A673 (cell line): ENCODE results near the gene TNFRSF4. TPM values are rescaled to one million over a fixed set of nuclear protein-coding genes. Genes with fewer than 3 reads are reported as not detected.

ENCODE experiments used
- BruUV-seq: library from RNA; stranded (reverse); fragments of 400-500 nt; replicated peaks from 2 replicates; lab custom pipeline; 2021; lab: Mats Ljungman, UMichigan
- CTCF ChIA-PET: fragments of 300-600 bp; sonication (Branson Sonifier 250); formaldehyde crosslinking; loops from one replicate; lab custom pipeline; 2022; ENCODE audit warnings: antibody characterized with exemption; lab: Charles Lee
- POLR2A ChIA-PET: fragments of 300-600 bp; sonication (Branson Sonifier 250); formaldehyde crosslinking; loops from one replicate; lab custom pipeline; 2022; ENCODE audit warnings: antibody characterized with exemption; ENCODE audit not compliant: low non-redundant PET; lab: Charles Lee
- DNase-seq: peaks from one replicate; pipeline ENCODE4 v3.0.0-alpha.2; 2015; ENCODE audit warnings: low spot score
- H3K27ac ChIP-seq: fragments of 200-600 bp; sonication (generic); 2 replicates; pipeline ENCODE4 v1.5.1; 2016; ENCODE audit warnings: mixed run types, low read depth, mild to moderate bottlenecking, mixed read lengths, antibody characterized with exemption, low read length; ENCODE audit not compliant: poor library complexity, severe bottlenecking
- H3K27me3 ChIP-seq: fragments of 200-600 bp; sonication (generic); replicated peaks from 2 replicates; pipeline ENCODE4 v1.6.1; 2017; ENCODE audit warnings: mixed run types, low read depth, mild to moderate bottlenecking, mixed read lengths, antibody characterized with exemption, low read length; ENCODE audit not compliant: insufficient read depth, poor library complexity
- H3K36me3 ChIP-seq: fragments of 200-600 bp; sonication (generic); 2 replicates; pipeline ENCODE4 v1.6.1; 2016; ENCODE audit warnings: mixed run types, mild to moderate bottlenecking, mixed read lengths, antibody characterized with exemption, low read length; ENCODE audit not compliant: insufficient read depth, poor library complexity, severe bottlenecking
- H3K4me1 ChIP-seq: fragments of 200-600 bp; sonication (generic); 2 replicates; pipeline ENCODE4 v1.6.1; 2017; ENCODE audit warnings: mixed run types, mild to moderate bottlenecking, mixed read lengths, antibody characterized with exemption, low read length; ENCODE audit not compliant: insufficient read depth, poor library complexity, severe bottlenecking
- H3K4me3 ChIP-seq: fragments of 200-600 bp; sonication (generic); 2 replicates; pipeline ENCODE4 v1.5.1; 2016; ENCODE audit warnings: low read depth, mixed run types, mild to moderate bottlenecking, mixed read lengths, low read length; ENCODE audit not compliant: poor library complexity, severe bottlenecking
- H3K9me3 ChIP-seq: fragments of 200-600 bp; sonication (generic); 2 replicates; pipeline ENCODE4 v1.6.1; 2016; ENCODE audit warnings: mixed run types, low read depth, mild to moderate bottlenecking, mixed read lengths, antibody characterized with exemption, low read length; ENCODE audit not compliant: poor library complexity, severe bottlenecking
- CTCF ChIP-seq: fragments of 300-800, 200-600 bp; sonication (generic); conservative IDR thresholded peaks from 2 replicates; pipeline ENCODE4 v1.5.1; 2017; ENCODE audit warnings: low read depth, mild to moderate bottlenecking, antibody characterized with exemption, low read length, moderate library complexity, mixed read lengths
- EZH2 ChIP-seq: fragments of 200-600 bp; sonication (generic); IDR thresholded peaks from 2 replicates; pipeline ENCODE4 v1.6.1; 2017; ENCODE audit warnings: borderline replicate concordance, low read depth, mild to moderate bottlenecking, mixed read lengths, antibody characterized with exemption, low read length; ENCODE audit not compliant: poor library complexity, severe bottlenecking
- intact Hi-C: fragments of 100-400 bp; cut with micrococcal nuclease; formaldehyde crosslinking; loops from one replicate; pipeline ENCODE4 v1.10.0; 2022; ENCODE audit not compliant: unreplicated experiment
- total RNA-seq: library from RNA; stranded (reverse); gene quantifications from 2 replicates; pipeline ENCODE4 v1.2.3, GENCODE V29; 2021

TNFRSF4 gene
- total RNA-seq, 1 experiment from 2014 or later = 0.80 TPM

DNA sequence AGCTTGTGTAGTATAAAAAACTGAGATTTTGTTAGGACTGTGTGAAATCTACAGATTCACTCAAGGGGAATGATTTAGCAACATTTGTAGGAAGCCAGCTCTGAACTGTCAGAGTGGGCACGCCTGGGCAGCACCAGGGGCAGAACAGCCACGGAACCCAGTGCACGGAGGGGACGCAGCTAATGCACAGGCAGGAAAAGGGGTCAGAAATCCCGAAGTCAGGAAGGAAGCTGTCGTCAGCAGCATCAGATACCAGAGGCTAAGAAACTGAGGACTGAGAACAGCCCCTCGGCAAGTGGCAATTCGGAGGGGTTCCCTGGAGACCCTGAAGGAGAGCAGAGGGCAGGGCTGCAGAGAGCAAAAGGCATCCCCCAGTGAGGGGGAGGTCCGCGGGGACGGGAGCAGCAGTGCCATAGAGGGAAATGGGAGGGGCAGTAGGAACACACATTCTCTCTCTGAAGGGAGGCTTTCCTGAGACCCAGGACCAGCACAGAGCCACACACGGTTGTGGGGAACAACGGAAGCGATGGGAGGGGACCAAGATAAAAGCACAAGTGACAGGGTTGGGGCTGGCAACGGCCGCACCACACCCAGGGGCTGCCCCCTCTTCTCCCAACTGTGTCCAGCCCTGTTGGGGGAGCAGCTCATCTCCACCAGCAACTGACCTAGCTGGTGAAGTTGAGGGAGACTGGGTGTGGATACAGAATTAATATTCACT, 47.0 kb upstream of the TNFRSF4 start:
- H3K4me1 ChIP-seq = no peaks in the 10 kb centered on the region
- ChIA-PET POLR2A (no interaction called here), CTCF (interaction anchor here (0.6 kb wide), 1 partner anchor 14 kb away, joined by 6 read pairs; no protein-coding TSS in a partner anchor)
- no peaks in the 10 kb centered on the region for H3K27me3 ChIP-seq
- intact Hi-C loops = no loop called here
- H3K27ac ChIP-seq = no peak overlapping the region
- no peak for TF ChIP-seq EZH2
- no peak for TF ChIP-seq CTCF
- H3K4me3 ChIP-seq = no peak overlapping the region
- peaks cover 44% of the 10 kb centered on the region for H3K36me3 ChIP-seq
- no TSS peak for BruUV-seq
- H3K9me3 ChIP-seq = no peaks in the 10 kb centered on the region
- no peak for DNase-seq

GRCh38 chr1:1259951-1260600, 46.1 kb upstream of the TNFRSF4 start:
- BruUV-seq = no TSS peak
- Histone ChIP-seq H3K4me1 (no peaks in the 10 kb centered on the region), H3K36me3 (peaks cover 47% of the 10 kb centered on the region), H3K27ac (no peak overlapping the region), H3K9me3 (no peaks in the 10 kb centered on the region), H3K27me3 (no peaks in the 10 kb centered on the region), H3K4me3 (no peak overlapping the region)
- ChIA-PET POLR2A (no interaction called here), CTCF (no interaction called here)
- intact Hi-C loops = no loop called here
- no peak for DNase-seq
- TF ChIP-seq EZH2 = no peak
- TF ChIP-seq CTCF = no peak

- Histone ChIP-seq H3K36me3 (peaks cover 49% of the 10 kb centered on the region), H3K4me3 (no peak overlapping the region), H3K27me3 (no peaks in the 10 kb centered on the region), H3K4me1 (no peaks in the 10 kb centered on the region), H3K27ac (no peak overlapping the region), H3K9me3 (no peaks in the 10 kb centered on the region)
- TF ChIP-seq EZH2 (no peak), CTCF (no peak)
- ChIA-PET POLR2A (no interaction called here), CTCF (no interaction called here)
- no TSS peak for BruUV-seq
- intact Hi-C loops = no loop called here
- DNase-seq = no peak
These were observed 45.6 kb upstream of the TNFRSF4 start for GRCh38 chr1:1259540-1259939.
